Measurements from ENCODE around the gene RGMA. TPM values are rescaled to one million over a fixed set of nuclear protein-coding genes. Genes with fewer than 3 reads are reported as not detected.

RGMA gene
- total RNA-seq, 1 experiment from 2014 or later, result 41.4 TPM

- H3K4me3 Mint-ChIP-seq, result no peak overlapping the region
- Histone ChIP-seq H3K27ac (ENCODE audit: insufficient read length, low read depth, low read length) (no peak overlapping the region), H2BK5ac (ENCODE audit: insufficient read length, low read length) (no peak overlapping the region), H3K56ac (ENCODE audit: insufficient read length, low read depth, low read length) (no peak overlapping the region), H3K4me1 (ENCODE audit: insufficient read depth, low read length) (no peaks in the 10 kb centered on the region), H2BK20ac (ENCODE audit: low read depth, low read length, poor library complexity, severe bottlenecking) (no peak overlapping the region), H2AK5ac (ENCODE audit: insufficient read length, low read length) (no peak overlapping the region), H2AFZ (ENCODE audit: low read length) (no peak overlapping the region), H3K23me2 (ENCODE audit: insufficient read length, low read depth, low read length, poor library complexity, severe bottlenecking) (no peaks in the 10 kb centered on the region), H3K27me3 (ENCODE audit: insufficient read depth, low read length) (no peaks in the 10 kb centered on the region), H3K4ac (ENCODE audit: low read depth, low read length) (no peak overlapping the region), H3K14ac (ENCODE audit: insufficient read depth, low read length) (no peak overlapping the region), H3K79me2 (ENCODE audit: insufficient read depth, low read length) (no peaks in the 10 kb centered on the region), H3K79me1 (ENCODE audit: insufficient read depth, low read depth, low read length, poor library complexity, severe bottlenecking) (peaks cover 3% of the 10 kb centered on the region), H3K9ac (ENCODE audit: extremely low read depth, insufficient read length, low read length) (no peak overlapping the region), H3K23ac (ENCODE audit: insufficient read length, low read depth, low read length) (no peak overlapping the region), H2BK15ac (ENCODE audit: low read depth, low read length) (no peak overlapping the region), H4K20me1 (ENCODE audit: control insufficient read depth, insufficient read depth, insufficient read length) (no peaks in the 10 kb centered on the region), H3K4me2 (ENCODE audit: insufficient read depth, insufficient read length, low read length) (no peak overlapping the region), H3K9me3 (ENCODE audit: control insufficient read depth, low read depth, low read length) (no peaks in the 10 kb centered on the region), H4K5ac (ENCODE audit: insufficient read length, low read depth, low read length) (no peak overlapping the region), H4K8ac (replicated peaks; ENCODE audit: insufficient read length, low read depth, low read length) (no peak overlapping the region), H3T11ph (ENCODE audit: low read length) (no peak overlapping the region), H3K18ac (ENCODE audit: insufficient read length, low read depth, low read length) (no peak overlapping the region), H4K91ac (ENCODE audit: insufficient read length, low read depth, low read length) (no peak overlapping the region), H2BK120ac (ENCODE audit: low read depth, low read length, poor library complexity, severe bottlenecking) (no peak overlapping the region), H2BK12ac (ENCODE audit: insufficient read length, low read depth, low read length) (no peak overlapping the region)
- no CpG with 5 or more reads among the region's 2 CpGs for WGBS (ENCODE audit: extremely low coverage, insufficient read length, low lambda C conversion rate)
- no peak for DNase-seq
- peak overlapping the region in 2 of 3 experiments; percentile 4 to 50; a peak in 1 of 7 replicates for H3K27ac Mint-ChIP-seq
- H3K4me1 Mint-ChIP-seq, result no peaks in the 10 kb centered on the region
- H3K9me3 Mint-ChIP-seq, result no peaks in the 10 kb centered on the region
- no peaks in the 10 kb centered on the region for H3K27me3 Mint-ChIP-seq (ENCODE audit: low read depth)
- no peak for TF ChIP-seq CTCF (conservative IDR thresholded peaks at IDR 0.05)
- H3K36me3 Mint-ChIP-seq (ENCODE audit: insufficient read depth in 1 of 3, low read depth in 3 of 3), result peaks cover 33 to 86% (median 76%) of the 10 kb centered on the region in 3 experiments; a peak in 6 of 7 replicates
Measured at GRCh38 chr15:92990031-92990430, 99.0 kb downstream of the RGMA start.

All from H9 (cell line).